K562 (cell line): ENCODE data around the gene NMRK2. TPM values are rescaled to one million over a fixed set of nuclear protein-coding genes. Genes with fewer than 3 reads are reported as not detected.
A peak's percentile ranks its signal among the peaks of the same experiment; 100 is the strongest.

Source experiments
- CREB1 ChIP-seq, 2 experiments: sonication (generic) in 1 of 2; formaldehyde crosslinking in 1 of 2; IDR thresholded peaks; 2 replicates each; pipeline versions ENCODE4 v1.6.1 to v1.8.0; 2012 to 2022; ENCODE audit warnings: inconsistent platforms in 1 of 2, mild to moderate bottlenecking in 1 of 2, missing genetic modification reagents in 1 of 2, moderate library complexity in 1 of 2
- E2F1 ChIP-seq: sonication (generic); formaldehyde crosslinking; IDR thresholded peaks from 2 replicates; pipeline ENCODE4 v1.8.1; 2023; ENCODE audit warnings: mild to moderate bottlenecking, missing genetic modification reagents, moderate library complexity
- ETS1 ChIP-seq: conservative IDR thresholded peaks from 2 replicates; pipeline ENCODE4 v1.6.1; 2011; ENCODE audit warnings: low read depth, mild to moderate bottlenecking, low read length; ENCODE audit not compliant: control insufficient read depth
- LCOR ChIP-seq: sonication (generic); formaldehyde crosslinking; IDR thresholded peaks from 2 replicates; pipeline ENCODE4 v1.8.0; 2022; ENCODE audit warnings: mild to moderate bottlenecking, missing genetic modification reagents
- LEF1 ChIP-seq: fragments of 450-650 bp; IDR thresholded peaks from 2 replicates; pipeline ENCODE4 v1.6.1; 2016; ENCODE audit warnings: mild to moderate bottlenecking
- MYNN ChIP-seq, 2 experiments: sonication (generic); formaldehyde crosslinking in 1 of 2; IDR thresholded peaks; 2 replicates each; pipeline versions ENCODE4 v1.5.0 to v1.6.1; 2016 to 2020; ENCODE audit warnings: antibody characterized with exemption in 1 of 2, missing genetic modification reagents in 1 of 2
- NCOR1 ChIP-seq: fragments of 450-650 bp; IDR thresholded peaks from 2 replicates; pipeline ENCODE4 v1.6.1; 2016; ENCODE audit warnings: mild to moderate bottlenecking, moderate library complexity
- PHF20 ChIP-seq: fragments of 450-650 bp; IDR thresholded peaks from 2 replicates; pipeline ENCODE4 v1.6.1; 2018; ENCODE audit not compliant: partially characterized antibody
- RBM14 ChIP-seq: fragments of 200-400 bp; formaldehyde crosslinking; IDR thresholded peaks from 2 replicates; pipeline ENCODE4 v1.6.1; 2018; ENCODE audit warnings: low read depth, mild to moderate bottlenecking, low read length, moderate library complexity, borderline replicate concordance; ENCODE audit not compliant: insufficient read depth
- SNRNP70 ChIP-seq: fragments of 200-400 bp; formaldehyde crosslinking; optimal IDR thresholded peaks from 2 replicates; pipeline ENCODE3; 2017; ENCODE audit warnings: low read depth, low read length
- ZC3H11A ChIP-seq: IDR thresholded peaks from 2 replicates; pipeline ENCODE4 v1.6.1; 2012; ENCODE audit warnings: low read depth, low read length, improper control_type of control experiment
- ZNF146 ChIP-seq: IDR thresholded peaks from one replicate; pipeline ENCODE4 v1.6.1; 2018; ENCODE audit warnings: missing compliant biosample characterization; ENCODE audit not compliant: unreplicated experiment
- ZNF318 ChIP-seq, 2 experiments: fragments of 450-650 bp; IDR thresholded peaks; 2 replicates each; pipeline ENCODE4 v1.6.1; 2016; ENCODE audit warnings: mild to moderate bottlenecking in 2 of 2, borderline replicate concordance in 1 of 2, low read depth in 1 of 2, moderate library complexity in 1 of 2
- ZNF780A ChIP-seq: fragments of 250-450 bp; sonication (Bioruptor Pico); IDR thresholded peaks from 2 replicates; pipeline ENCODE4 v1.5.0; 2021; ENCODE audit warnings: mild to moderate bottlenecking
- polyA plus RNA-seq, 8 experiments: library from polyadenylated mRNA; depleted of rRNA in 4 of 8; stranded (reverse) in 5 of 8; unstranded in 3 of 8; fragments of >200 nt; fragmentation: Nextera tagmentation in 2 of 8; fragmentation: Illumina TruSeq in 1 of 8; extraction: Ambion mirVana in 2 of 8; extraction: Trizol in 1 of 8; gene quantifications; 2 replicates each; pipeline versions ENCODE4 v1.2.1 to v1.2.3, GENCODE V29; 2011 to 2014; ENCODE audit warnings: inconsistent platforms in 1 of 8, missing spikeins in 1 of 8
- total RNA-seq, 7 experiments: library from RNA; depleted of rRNA in 6 of 7; stranded (reverse); fragments of >200 nt in 6 of 7; fragmentation: Illumina TruSeq in 2 of 7; extraction: Trizol in 2 of 7; gene quantifications; 2 replicates each; pipeline versions ENCODE4 v1.2.1 to v1.2.3, GENCODE V29; 2011 to 2021; ENCODE audit warnings: low replicate concordance in 1 of 7
- TF ChIP-seq, protein P1 (sequence below): sonication (generic); formaldehyde crosslinking; IDR thresholded peaks from 2 replicates; pipeline ENCODE4 v1.8.0; 2022; ENCODE audit warnings: mild to moderate bottlenecking, missing genetic modification reagents

The NMRK2 gene
- total and polyA plus RNA-seq, 9 of the 15 experiments (the other 6 are each of a cell fraction or from before 2014, with no cell fraction given): not detected

DNA sequence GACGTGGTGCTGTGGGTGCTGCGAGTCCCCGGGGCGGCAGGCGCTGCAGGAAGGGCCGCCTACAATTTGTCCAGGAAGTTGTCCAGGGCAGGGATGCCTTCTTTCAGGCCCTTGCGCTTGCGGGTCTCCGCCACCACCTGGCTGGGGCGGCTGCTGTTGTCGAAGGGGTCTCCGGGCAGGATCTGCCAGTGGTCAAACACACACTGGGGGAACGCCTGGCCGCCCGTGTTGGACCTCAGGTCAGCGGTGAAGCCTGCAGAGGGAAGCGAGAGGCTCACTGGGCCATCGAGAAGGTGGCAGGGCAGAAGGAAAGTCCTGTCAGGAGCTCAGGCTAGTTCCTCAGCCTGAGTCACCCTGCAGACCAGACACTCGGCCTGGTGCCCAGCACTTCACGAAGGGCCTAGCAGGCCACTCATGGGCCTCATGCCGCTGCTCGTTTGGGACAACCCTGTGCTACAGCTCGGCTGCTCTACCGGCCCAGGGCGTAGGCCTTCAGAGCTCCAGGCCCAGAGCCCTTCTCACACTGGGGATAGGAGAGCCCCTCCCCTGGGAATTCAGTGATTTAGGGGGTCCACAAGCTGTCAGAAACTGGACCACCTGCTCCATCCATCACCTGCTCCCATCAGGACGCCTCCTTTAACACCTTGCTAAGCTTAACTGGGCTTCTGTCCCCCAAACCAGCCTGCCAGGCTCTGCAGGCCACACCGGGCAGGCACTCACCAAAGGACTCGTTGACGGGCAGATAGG lies 43.8 kb downstream of the NMRK2 start (continued):
- TF ChIP-seq ZNF318 (IDR thresholded peaks at IDR 0.05; ENCODE audit: borderline replicate concordance in 1 of 2, low read depth in 1 of 2) (no peak), E2F1 (CRISPR knock-in tag) (peak; percentile 46; the same call in 1 of the 2 replicates), ETS1 (0 out of 2 replicates have a peak, but pooled peaks have one; percentile 5), ZNF146 (CRISPR knock-in tag) (no peak), MYNN (IDR thresholded peaks at IDR 0.05) (0 out of 2 replicates have a peak, but pooled peaks have one; percentile 6), MYNN (CRISPR knock-in tag; IDR thresholded peaks at IDR 0.05) (no peak), LCOR (CRISPR knock-in tag) (0 out of 2 replicates have a peak, but pooled peaks have one; percentile 14), CREB1 (IDR thresholded peaks at IDR 0.05) (no peak), CREB1 (CRISPR knock-in tag; IDR thresholded peaks at IDR 0.05) (peak; percentile 11; the same call in 1 of the 2 replicates), RBM14 (0 out of 2 replicates have a peak, but pooled peaks have one; percentile 11), PHF20 (no peak), ZNF780A (CRISPR knock-in tag) (no peak), LEF1 (no peak), NCOR1 (no peak), SNRNP70 (no peak), ZC3H11A (no peak)
- TF ChIP-seq, protein P1, sequence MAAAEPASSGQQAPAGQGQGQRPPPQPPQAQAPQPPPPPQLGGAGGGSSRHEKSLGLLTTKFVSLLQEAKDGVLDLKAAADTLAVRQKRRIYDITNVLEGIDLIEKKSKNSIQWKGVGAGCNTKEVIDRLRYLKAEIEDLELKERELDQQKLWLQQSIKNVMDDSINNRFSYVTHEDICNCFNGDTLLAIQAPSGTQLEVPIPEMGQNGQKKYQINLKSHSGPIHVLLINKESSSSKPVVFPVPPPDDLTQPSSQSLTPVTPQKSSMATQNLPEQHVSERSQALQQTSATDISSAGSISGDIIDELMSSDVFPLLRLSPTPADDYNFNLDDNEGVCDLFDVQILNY (CRISPR knock-in tag): 0 out of 2 replicates have a peak, but pooled peaks have one; percentile 20
